ENCODE data around the gene PREX1.
"Not testable (repeated sequence)": the region's sequence is repeated elsewhere in the genome, so short reads cannot be mapped to it uniquely, and the experiment has no call there.

Gene PREX1

DNA sequence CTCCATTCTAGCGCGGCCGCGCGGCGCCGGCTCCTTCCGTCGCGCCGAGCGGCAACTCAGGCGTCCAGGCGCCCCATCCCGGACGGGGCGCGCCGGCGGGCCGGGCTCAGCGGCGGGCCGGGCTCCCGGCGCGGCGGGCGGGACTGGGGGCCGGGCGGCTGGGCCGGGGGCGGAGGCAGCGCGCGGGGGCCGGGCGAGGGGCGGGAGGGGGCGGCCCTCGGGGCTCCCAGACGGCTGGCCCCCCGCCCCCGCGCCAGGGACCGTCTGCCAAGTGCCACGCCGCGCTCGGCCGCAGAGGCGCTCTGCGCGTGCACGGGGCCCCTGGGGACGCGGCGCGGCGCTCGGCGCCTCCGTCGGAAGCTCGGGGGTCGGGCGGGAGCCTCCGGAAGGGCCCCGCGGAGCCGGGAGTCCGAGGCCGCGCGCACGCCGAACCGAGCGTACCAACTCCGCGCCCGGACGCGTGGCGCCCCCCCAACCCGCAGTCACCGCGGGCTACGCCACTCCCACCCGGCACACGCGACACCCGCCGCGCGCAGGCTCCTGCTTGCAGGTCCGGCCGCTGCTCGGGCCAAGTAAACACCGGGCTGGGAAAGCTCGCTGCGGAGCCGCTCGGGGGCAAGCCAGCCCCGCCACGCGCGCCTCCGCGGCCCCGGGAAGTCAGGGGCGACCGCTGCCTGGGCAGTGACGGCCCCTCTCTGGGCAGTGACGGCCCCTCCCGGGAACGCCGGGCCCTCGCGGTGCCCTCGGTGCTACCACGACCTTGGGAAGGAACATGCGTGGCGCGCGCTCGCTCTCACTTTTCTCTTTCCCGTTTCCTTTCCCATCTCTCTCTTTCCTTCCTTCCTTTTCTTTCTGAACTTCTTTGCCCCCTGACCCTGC, at the start of gene PREX1:
TSS of gene PREX1 (minus strand) at position 145 of the 879 bp plus-strand sequence. CDS start at position 6, 139 bp downstream.
- ATAC-seq (ENCODE audit: low read depth) (peak; percentile 71), DNase-seq (ENCODE audit: low spot score in 2 of 2) (peak; percentile 87 to 92)
- no peaks in the 10 kb centered on the region for H3K36me3 Mint-ChIP-seq
- H3K9me3 Mint-ChIP-seq: no peaks in the 10 kb centered on the region
- no peaks in the 10 kb centered on the region for H3K27me3 Mint-ChIP-seq
- H3K4me1 Mint-ChIP-seq: peaks cover 54% of the 10 kb centered on the region
- peak within 1 kb of the TSS; percentile 95 for H3K4me3 Mint-ChIP-seq
- H3K27ac Mint-ChIP-seq: peak within 1 kb of the TSS; percentile 93

GRCh38 chr20:48877304-48877703, 49.5 kb upstream of the PREX1 start:
- no peaks in the 10 kb centered on the region for H3K9me3 Mint-ChIP-seq
- H3K4me3 Mint-ChIP-seq: no peak overlapping the region
- no peaks in the 10 kb centered on the region for H3K27me3 Mint-ChIP-seq
- no peaks in the 10 kb centered on the region for H3K36me3 Mint-ChIP-seq
- DNase-seq (ENCODE audit: low spot score in 2 of 2) (no peak), ATAC-seq (ENCODE audit: low read depth) (no peak)
- no peak overlapping the region for H3K27ac Mint-ChIP-seq
- peaks cover 18% of the 10 kb centered on the region for H3K4me1 Mint-ChIP-seq

DNA sequence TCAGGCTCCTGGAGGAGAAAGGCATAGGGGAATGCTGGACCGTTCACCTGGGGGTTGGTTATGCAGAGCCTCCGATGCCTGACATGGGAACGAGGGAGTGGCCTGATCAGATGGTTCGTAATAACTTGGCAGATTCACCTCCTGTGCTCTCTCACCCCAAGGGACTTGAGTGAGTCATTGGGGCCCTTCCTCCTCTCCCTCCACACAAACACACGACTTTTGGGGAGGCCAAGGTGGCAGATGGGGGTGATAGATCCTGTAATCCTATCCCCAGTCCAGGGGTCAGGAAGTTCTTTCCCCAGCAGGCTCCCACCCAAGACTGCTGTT, 48.1 kb upstream of the PREX1 start:
- Mint-ChIP-seq H3K36me3 (no peaks in the 10 kb centered on the region), H3K4me3 (no peak overlapping the region)
- no peak for ATAC-seq (ENCODE audit: low read depth)

DNA sequence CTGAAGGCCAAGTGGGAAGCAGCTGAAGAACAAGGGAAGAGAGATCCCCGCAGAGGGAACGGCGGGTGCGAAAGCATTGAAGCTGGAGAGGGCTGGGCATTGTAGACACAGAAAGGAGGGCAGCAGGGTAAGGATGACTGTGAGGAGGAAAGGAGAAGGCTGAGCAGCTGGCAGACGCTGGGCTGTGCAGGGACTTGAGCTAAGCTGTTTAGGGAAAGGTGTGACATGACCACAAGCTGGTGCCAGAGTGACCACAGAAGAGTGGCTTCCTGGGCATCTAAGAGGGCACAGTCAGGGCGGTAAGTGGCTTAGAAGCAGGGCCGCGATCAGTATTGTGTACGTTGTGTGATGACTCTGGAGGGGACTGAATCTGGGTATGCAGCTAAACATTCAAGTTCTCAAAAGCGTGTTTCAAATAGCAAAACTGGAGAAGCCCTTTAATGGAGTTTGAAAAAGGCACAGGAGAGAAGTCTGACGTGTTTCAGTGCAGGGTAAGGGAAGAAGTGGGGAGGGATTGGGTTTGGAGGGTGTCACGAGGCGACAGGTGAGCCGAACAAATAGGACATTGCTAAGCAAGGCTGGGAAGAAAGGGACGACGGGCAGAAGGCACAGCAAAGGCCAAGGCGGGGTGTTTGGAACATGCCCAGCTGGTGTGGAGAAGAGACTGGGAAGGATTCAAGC, 47.6 kb upstream of the PREX1 start:
- DNase-seq (ENCODE audit: low spot score in 2 of 2) (no peak), ATAC-seq (ENCODE audit: low read depth) (no peak)
- H3K4me3 Mint-ChIP-seq: no peak overlapping the region
- no peaks in the 10 kb centered on the region for H3K9me3 Mint-ChIP-seq
- H3K36me3 Mint-ChIP-seq: no peaks in the 10 kb centered on the region
- H3K27me3 Mint-ChIP-seq: no peaks in the 10 kb centered on the region
- peak overlapping the region; percentile 31 for H3K27ac Mint-ChIP-seq
- peaks cover 20% of the 10 kb centered on the region for H3K4me1 Mint-ChIP-seq

More for the DNA sequence above, 48.1 kb upstream of the PREX1 start:
- Mint-ChIP-seq H3K27ac (peak overlapping the region; percentile 31), H3K27me3 (no peaks in the 10 kb centered on the region), H3K4me1 (peaks cover 20% of the 10 kb centered on the region), H3K9me3 (no peaks in the 10 kb centered on the region)
- no peak for DNase-seq (ENCODE audit: low spot score in 2 of 2)

GRCh38 chr20:48869442-48869841, 41.6 kb upstream of the PREX1 start:
- H3K36me3 Mint-ChIP-seq; H3K27ac Mint-ChIP-seq; H3K4me3 Mint-ChIP-seq; H3K27me3 Mint-ChIP-seq; H3K9me3 Mint-ChIP-seq; ATAC-seq (ENCODE audit: low read depth); DNase-seq (ENCODE audit: low spot score in 2 of 2): not testable (repeated sequence)
- peaks cover 17% of the 10 kb centered on the region for H3K4me1 Mint-ChIP-seq

DNA sequence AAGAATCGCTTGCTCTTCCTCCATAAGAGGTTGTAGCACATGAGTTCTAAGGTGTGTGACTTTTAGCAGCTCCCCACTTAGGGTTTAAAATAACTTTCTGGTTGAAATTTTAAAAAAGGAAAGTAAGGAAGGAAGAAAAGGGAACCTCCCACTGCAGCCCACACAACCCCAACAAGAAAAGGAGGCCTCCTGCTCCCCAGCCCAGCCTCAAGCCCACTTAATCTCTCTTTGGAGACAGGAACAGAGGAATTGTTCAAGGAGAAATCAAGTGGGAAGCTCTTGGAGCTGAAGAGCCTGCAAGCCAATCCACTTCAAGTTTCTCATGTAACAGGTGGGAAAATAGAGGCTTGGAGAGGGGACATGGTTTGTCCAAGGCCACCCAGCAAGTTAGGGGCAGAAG, 39.1 kb upstream of the PREX1 start:
- no peaks in the 10 kb centered on the region for H3K36me3 Mint-ChIP-seq
- H3K27me3 Mint-ChIP-seq: no peaks in the 10 kb centered on the region
- ATAC-seq (ENCODE audit: low read depth) (no peak), DNase-seq (ENCODE audit: low spot score in 2 of 2) (no peak)
- no peaks in the 10 kb centered on the region for H3K9me3 Mint-ChIP-seq
- no peak overlapping the region for H3K4me3 Mint-ChIP-seq
- peaks cover 17% of the 10 kb centered on the region for H3K4me1 Mint-ChIP-seq
- H3K27ac Mint-ChIP-seq: no peak overlapping the region

DNA sequence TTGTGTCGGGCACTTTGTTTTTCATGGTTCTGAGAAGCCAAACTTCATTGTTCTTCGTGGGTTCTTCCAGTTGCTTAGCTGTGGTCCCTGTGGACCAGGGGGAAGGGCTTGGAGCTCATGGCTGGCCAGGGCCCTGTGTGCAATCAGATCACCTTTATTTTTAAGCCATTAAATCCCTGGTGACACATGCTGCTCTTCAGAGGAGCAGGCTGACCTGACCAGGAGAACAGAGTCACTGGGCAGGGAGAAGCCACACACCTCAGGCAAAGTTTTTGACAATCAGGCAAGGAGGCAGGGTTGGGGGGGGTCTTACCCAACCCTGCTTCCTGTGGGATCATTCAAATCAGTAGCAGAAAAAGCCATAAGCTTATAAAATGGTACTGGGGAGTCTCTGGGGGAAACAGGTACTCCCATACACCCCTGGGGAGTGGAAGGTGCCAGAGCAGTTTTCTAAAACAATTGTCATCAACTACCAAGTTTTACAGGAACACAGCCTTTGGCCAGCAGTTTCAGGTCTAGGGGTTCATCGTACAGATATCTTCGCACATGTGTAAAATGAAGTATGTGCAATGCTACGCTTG, 37.0 kb upstream of the PREX1 start:
- no peak overlapping the region for H3K4me3 Mint-ChIP-seq
- peaks cover 26% of the 10 kb centered on the region for H3K4me1 Mint-ChIP-seq
- no peaks in the 10 kb centered on the region for H3K36me3 Mint-ChIP-seq
- H3K27ac Mint-ChIP-seq: no peak overlapping the region
- H3K9me3 Mint-ChIP-seq: no peaks in the 10 kb centered on the region
- H3K27me3 Mint-ChIP-seq: no peaks in the 10 kb centered on the region
- ATAC-seq (ENCODE audit: low read depth) (no peak), DNase-seq (ENCODE audit: low spot score in 2 of 2) (no peak)

DNA sequence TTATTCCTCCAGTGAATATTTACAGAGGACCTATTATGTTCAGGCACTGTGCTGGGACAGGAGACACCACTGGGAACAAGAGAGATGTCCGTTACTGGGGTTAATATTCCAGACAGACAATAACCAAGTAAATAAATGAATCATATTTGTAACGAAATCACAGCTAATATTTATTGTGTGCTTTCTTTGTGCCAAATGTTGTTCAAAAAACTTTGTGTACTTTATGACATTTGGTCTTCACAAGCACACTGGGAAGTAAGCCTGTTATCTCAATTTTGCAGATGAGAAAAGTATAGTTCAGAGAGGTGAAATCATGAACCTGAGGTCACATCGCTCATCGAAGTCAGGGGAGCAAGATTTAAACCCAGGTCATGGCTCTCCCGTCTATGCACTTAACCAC, 36.5 kb upstream of the PREX1 start:
- Mint-ChIP-seq H3K4me1 (peaks cover 29% of the 10 kb centered on the region), H3K27ac (no peak overlapping the region), H3K27me3 (no peaks in the 10 kb centered on the region), H3K4me3 (no peak overlapping the region), H3K9me3 (no peaks in the 10 kb centered on the region), H3K36me3 (no peaks in the 10 kb centered on the region)
- ATAC-seq (ENCODE audit: low read depth): no peak
- DNase-seq (ENCODE audit: low spot score in 2 of 2): no peak

GRCh38 chr20:48862279-48862678, 34.5 kb upstream of the PREX1 start:
- DNase-seq (ENCODE audit: low spot score in 2 of 2) (no peak), ATAC-seq (ENCODE audit: low read depth) (peak; percentile 27)
- Mint-ChIP-seq H3K9me3 (no peaks in the 10 kb centered on the region), H3K27ac (peak overlapping the region; percentile 25), H3K36me3 (no peaks in the 10 kb centered on the region), H3K4me1 (peaks cover 30% of the 10 kb centered on the region), H3K27me3 (no peaks in the 10 kb centered on the region), H3K4me3 (no peak overlapping the region)

DNA sequence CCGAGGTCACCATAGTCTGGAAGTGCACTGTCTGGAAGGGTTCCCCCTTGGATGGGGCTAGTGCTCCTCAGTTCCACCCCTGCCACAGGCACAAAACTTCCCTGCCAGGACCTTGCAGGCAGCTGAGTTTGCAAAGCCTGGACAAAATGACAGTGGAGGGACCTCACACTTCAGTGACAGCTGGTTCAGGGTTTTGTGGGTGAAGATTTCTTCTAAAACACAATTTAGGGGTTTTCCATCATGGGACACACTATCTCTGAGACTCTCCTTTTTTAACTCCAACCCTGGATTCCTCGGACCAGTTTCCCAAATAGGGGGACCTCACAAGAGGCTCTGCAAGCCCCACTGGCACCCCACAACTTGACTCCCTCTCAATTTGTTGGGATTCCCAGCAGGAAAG, 33.6 kb upstream of the PREX1 start:
- H3K27ac Mint-ChIP-seq: no peak overlapping the region
- no peak overlapping the region for H3K4me3 Mint-ChIP-seq
- DNase-seq (ENCODE audit: low spot score in 2 of 2) (no peak), ATAC-seq (ENCODE audit: low read depth) (no peak)
- no peaks in the 10 kb centered on the region for H3K27me3 Mint-ChIP-seq
- no peaks in the 10 kb centered on the region for H3K36me3 Mint-ChIP-seq
- peaks cover 25% of the 10 kb centered on the region for H3K4me1 Mint-ChIP-seq
- H3K9me3 Mint-ChIP-seq: no peaks in the 10 kb centered on the region

GRCh38 chr20:48858075-48858790, 30.4 kb upstream of the PREX1 start:
- DNase-seq (ENCODE audit: low spot score in 2 of 2): no peak
- H3K4me1 Mint-ChIP-seq: peaks cover 21% of the 10 kb centered on the region
- no peak overlapping the region for H3K27ac Mint-ChIP-seq
- H3K36me3 Mint-ChIP-seq: no peaks in the 10 kb centered on the region
- H3K4me3 Mint-ChIP-seq: no peak overlapping the region
- no peaks in the 10 kb centered on the region for H3K27me3 Mint-ChIP-seq
- no peaks in the 10 kb centered on the region for H3K9me3 Mint-ChIP-seq
- ATAC-seq (ENCODE audit: low read depth): no peak

- H3K4me1 Mint-ChIP-seq: peaks cover 15% of the 10 kb centered on the region
- ATAC-seq (ENCODE audit: low read depth) (no peak), DNase-seq (ENCODE audit: low spot score in 2 of 2) (no peak)
- peaks cover 1% of the 10 kb centered on the region for H3K9me3 Mint-ChIP-seq
- H3K36me3 Mint-ChIP-seq: no peaks in the 10 kb centered on the region
- H3K4me3 Mint-ChIP-seq: no peak overlapping the region
- H3K27ac Mint-ChIP-seq: no peak overlapping the region
- no peaks in the 10 kb centered on the region for H3K27me3 Mint-ChIP-seq
These were observed 28.3 kb upstream of the PREX1 start for GRCh38 chr20:48856130-48856529.

- Mint-ChIP-seq H3K9me3 (peaks cover 1% of the 10 kb centered on the region), H3K27me3 (no peaks in the 10 kb centered on the region), H3K4me1 (peaks cover 9% of the 10 kb centered on the region), H3K27ac (no peak overlapping the region), H3K36me3 (no peaks in the 10 kb centered on the region), H3K4me3 (no peak overlapping the region)
- ATAC-seq (ENCODE audit: low read depth) (no peak), DNase-seq (ENCODE audit: low spot score in 2 of 2) (no peak)
These were observed 27.2 kb upstream of the PREX1 start for GRCh38 chr20:48855046-48855445.

GRCh38 chr20:48852609-48853008, 24.8 kb upstream of the PREX1 start:
- no peaks in the 10 kb centered on the region for H3K27me3 Mint-ChIP-seq
- no peak overlapping the region for H3K27ac Mint-ChIP-seq
- H3K9me3 Mint-ChIP-seq: peaks cover 1% of the 10 kb centered on the region
- H3K36me3 Mint-ChIP-seq: no peaks in the 10 kb centered on the region
- H3K4me3 Mint-ChIP-seq: no peak overlapping the region
- DNase-seq (ENCODE audit: low spot score in 2 of 2): no peak
- H3K4me1 Mint-ChIP-seq: peaks cover 5% of the 10 kb centered on the region
- ATAC-seq (ENCODE audit: low read depth): no peak
